GM15510 (cell line): ENCODE results near the gene NOM1.

Experiments used
- POLR2A ChIP-seq: IDR thresholded peaks from 3 replicates; pipeline ENCODE4 v1.6.1; 2011; ENCODE audit warnings: borderline replicate concordance; ENCODE audit not compliant: insufficient read length; ENCODE audit errors: extremely low read depth

The NOM1 gene

GRCh38 chr7:156994417-156994816 is 44.9 kb downstream of the NOM1 start:
- TF ChIP-seq POLR2A = no peak

- no peak for TF ChIP-seq POLR2A
These were observed 49.8 kb downstream of the NOM1 start for GRCh38 chr7:156998988-156999957.

- no peak for TF ChIP-seq POLR2A
These were observed 50.6 kb downstream of the NOM1 start for GRCh38 chr7:156999958-157000726.

GRCh38 chr7:157000741-157001653 is 51.5 kb downstream of the NOM1 start:
- TF ChIP-seq POLR2A = no peak

GRCh38 chr7:157001920-157002818 is 52.7 kb downstream of the NOM1 start:
- TF ChIP-seq POLR2A = no peak

- no peak for TF ChIP-seq POLR2A
These were observed 53.4 kb downstream of the NOM1 start for GRCh38 chr7:157002819-157003421.

- TF ChIP-seq POLR2A = no peak
These were observed 53.9 kb downstream of the NOM1 start for GRCh38 chr7:157003445-157003755.

GRCh38 chr7:157003756-157004520 is 54.4 kb downstream of the NOM1 start:
- TF ChIP-seq POLR2A = no peak

GRCh38 chr7:157004521-157005455 is 55.3 kb downstream of the NOM1 start:
- TF ChIP-seq POLR2A = no peak

GRCh38 chr7:157005456-157006204 is 56.1 kb downstream of the NOM1 start:
- TF ChIP-seq POLR2A = no peak

GRCh38 chr7:157006205-157006747 is 56.8 kb downstream of the NOM1 start:
- no peak for TF ChIP-seq POLR2A
